Activated CD4-positive, alpha-beta memory T cell treated with anti-CD3 and anti-CD28 coated beads, Interleukin-2, amount 10 ng/mL, durations not matched to agents 7 days and 5 days (primary cell): ENCODE measurements around the gene PDE4B. TPM values are rescaled to one million over a fixed set of nuclear protein-coding genes. Genes with fewer than 3 reads are reported as not detected.
A peak's percentile ranks its signal among the peaks of the same experiment; 100 is the strongest.

Experiments used
- CTCF ChIA-PET: fragments of 350-600 bp; sonication (Branson Sonifier 250); formaldehyde crosslinking; loops from one replicate; lab custom pipeline; 2021; ENCODE audit warnings: antibody characterized with exemption, inconsistent platforms; lab: Charles Lee
- POLR2A ChIA-PET: fragments of 350-600 bp; sonication (Branson Sonifier 250); formaldehyde crosslinking; loops from one replicate; lab custom pipeline; 2021; ENCODE audit warnings: antibody characterized with exemption; lab: Charles Lee
- DNase-seq: peaks from one replicate; pipeline ENCODE4 v3.0.0-alpha.2; 2020
- H3K27ac Mint-ChIP-seq: one replicate; pipeline ENCODE4 v1.8.0; 2021; ENCODE audit warnings: mild to moderate bottlenecking, mixed read lengths
- H3K27me3 Mint-ChIP-seq: one replicate; pipeline ENCODE4 v1.8.0; 2021; ENCODE audit warnings: mixed read lengths
- H3K36me3 Mint-ChIP-seq: one replicate; pipeline ENCODE4 v1.8.0; 2021; ENCODE audit warnings: low read depth, mixed read lengths
- H3K4me1 Mint-ChIP-seq: one replicate; pipeline ENCODE4 v1.8.0; 2021; ENCODE audit warnings: mixed read lengths
- H3K4me3 Mint-ChIP-seq: one replicate; pipeline ENCODE4 v1.8.0; 2021; ENCODE audit warnings: mild to moderate bottlenecking, mixed read lengths
- H3K9me3 Mint-ChIP-seq: one replicate; pipeline ENCODE4 v1.8.0; 2021; ENCODE audit warnings: mixed read lengths
- total RNA-seq, 2 experiments: library from RNA; stranded (reverse); gene quantifications; one replicate each; pipeline ENCODE4 v1.2.3, GENCODE V29; 2021

PDE4B gene
- total RNA-seq, 2 experiments from 2014 or later, result 46.8 to 48.0 TPM

DNA sequence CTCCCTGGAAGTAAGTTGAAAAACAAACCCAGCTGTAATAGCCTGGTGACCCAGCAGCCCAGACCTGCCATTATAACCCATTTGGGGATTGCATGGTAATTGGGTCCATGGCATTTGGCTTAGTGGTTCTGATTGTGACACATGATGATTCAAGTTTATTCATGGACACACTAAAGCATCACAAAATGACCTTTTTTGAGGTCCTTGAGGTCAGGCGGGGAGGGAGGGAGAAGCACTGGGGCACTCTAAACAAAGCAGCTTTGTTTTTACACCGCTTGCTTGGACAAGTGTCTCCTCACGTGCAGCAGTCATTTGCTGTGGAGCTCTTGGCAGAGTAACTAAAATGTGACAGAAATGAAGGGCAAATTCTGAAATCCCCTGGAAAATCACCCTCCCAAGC, 500.2 kb downstream of the PDE4B start:
- ChIA-PET POLR2A (interaction anchor here (2.0 to 2.7 kb wide), 2 partner anchors 10 to 39 kb away, joined by 7 to 12 read pairs; no protein-coding TSS in a partner anchor), CTCF (interaction anchor here (2.7 kb wide), 1 partner anchor 8 kb away, joined by 7 read pairs; no protein-coding TSS in a partner anchor)
- H3K27ac Mint-ChIP-seq, result no peak overlapping the region
- peaks cover 11% of the 10 kb centered on the region for H3K36me3 Mint-ChIP-seq
- H3K27me3 Mint-ChIP-seq, result peaks cover 2% of the 10 kb centered on the region
- H3K4me1 Mint-ChIP-seq, result peaks cover 53% of the 10 kb centered on the region
- H3K4me3 Mint-ChIP-seq, result no peak overlapping the region
- DNase-seq, result no peak
- no peaks in the 10 kb centered on the region for H3K9me3 Mint-ChIP-seq

DNA sequence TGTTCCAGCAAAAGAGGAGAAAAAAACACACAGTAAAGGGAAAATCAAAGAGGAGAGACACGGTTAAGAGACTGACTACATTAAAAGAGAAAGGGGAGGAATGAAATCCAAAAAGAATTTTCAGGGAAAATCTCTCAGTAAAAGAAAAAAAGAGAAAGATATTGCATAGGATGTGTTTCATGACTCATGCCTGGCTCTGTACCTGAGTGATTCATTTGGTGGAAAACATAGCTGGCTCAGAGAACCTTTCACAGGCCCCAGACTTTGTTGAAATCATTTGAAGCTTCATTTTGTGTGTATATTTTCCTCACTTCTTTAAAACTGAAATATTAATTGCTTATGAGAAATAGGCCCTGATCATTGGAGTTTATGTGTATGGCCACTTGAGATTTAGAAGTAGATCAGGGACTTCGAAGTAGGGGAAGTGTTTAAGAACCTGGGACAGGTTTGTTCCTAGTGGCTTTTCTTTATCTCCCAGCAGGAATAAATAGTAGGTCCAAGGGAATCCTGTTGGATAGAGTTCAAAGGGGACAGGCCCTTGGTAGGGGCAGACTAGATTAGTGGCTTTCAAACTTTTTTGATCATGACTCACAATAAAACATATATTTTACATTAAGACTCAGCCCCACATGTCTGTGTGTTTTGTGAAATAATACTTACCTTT, 502.1 kb downstream of the PDE4B start:
- peaks cover 9% of the 10 kb centered on the region for H3K36me3 Mint-ChIP-seq
- no peak overlapping the region for H3K4me3 Mint-ChIP-seq
- ChIA-PET POLR2A (interaction anchor here (0.9 to 2.7 kb wide), 5 partner anchors 9 to 39 kb away, joined by 3 to 12 read pairs (median 3); no protein-coding TSS in a partner anchor), CTCF (interaction anchor here (1.6 kb wide), 1 partner anchor 20 kb away, joined by 4 read pairs; no protein-coding TSS in a partner anchor)
- no peak overlapping the region for H3K27ac Mint-ChIP-seq
- H3K27me3 Mint-ChIP-seq, result peaks cover 2% of the 10 kb centered on the region
- H3K4me1 Mint-ChIP-seq, result peaks cover 45% of the 10 kb centered on the region
- DNase-seq, result no peak
- peaks cover 3% of the 10 kb centered on the region for H3K9me3 Mint-ChIP-seq

DNA sequence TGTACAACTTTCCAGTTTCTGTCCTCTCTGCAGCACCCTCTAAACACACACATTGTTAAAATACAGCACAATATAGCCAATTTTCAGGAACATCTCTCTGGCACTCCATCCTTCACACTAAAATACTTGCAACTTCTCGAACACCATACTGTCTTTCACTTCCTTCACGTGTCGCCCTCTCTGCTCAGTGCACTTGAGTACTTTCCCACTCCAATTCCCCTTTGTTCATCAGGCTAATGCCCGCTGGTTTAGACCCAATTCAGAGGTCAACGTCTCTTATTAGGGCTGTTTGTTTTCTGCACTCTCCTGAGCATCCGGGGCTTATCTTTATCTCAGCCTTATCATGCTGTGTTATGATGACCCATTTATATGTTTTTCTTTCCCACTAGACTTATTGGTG, 503.1 kb downstream of the PDE4B start:
- H3K36me3 Mint-ChIP-seq, result peaks cover 5% of the 10 kb centered on the region
- H3K4me1 Mint-ChIP-seq, result peaks cover 43% of the 10 kb centered on the region
- no peak overlapping the region for H3K27ac Mint-ChIP-seq
- CTCF ChIA-PET, result interaction anchor here (1.6 kb wide), 1 partner anchor 21 kb away, joined by 4 read pairs; no protein-coding TSS in a partner anchor
- no peak overlapping the region for H3K4me3 Mint-ChIP-seq
- no peak for DNase-seq
- peaks cover 3% of the 10 kb centered on the region for H3K9me3 Mint-ChIP-seq
- POLR2A ChIA-PET, result no interaction called here
- no peaks in the 10 kb centered on the region for H3K27me3 Mint-ChIP-seq

DNA sequence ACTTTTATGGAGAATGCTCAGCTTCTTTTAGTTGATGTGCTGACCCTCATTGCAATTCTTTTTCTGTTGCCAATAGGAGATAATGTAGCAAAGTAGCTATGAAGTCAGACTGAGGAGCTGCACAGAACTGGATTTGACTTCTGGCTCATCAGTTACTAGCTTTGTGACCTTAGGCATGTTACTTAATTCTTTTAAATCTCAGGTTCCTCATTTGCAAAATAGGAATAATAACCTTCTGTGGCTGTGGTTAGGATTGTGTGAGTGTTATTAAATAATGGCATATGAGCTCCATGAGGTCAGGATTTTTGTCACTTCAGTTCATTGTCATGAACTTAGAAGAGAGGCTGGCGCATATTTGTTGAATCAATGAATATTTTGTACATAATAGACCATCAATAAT, 503.7 kb downstream of the PDE4B start:
- H3K4me3 Mint-ChIP-seq, result no peak overlapping the region
- H3K27ac Mint-ChIP-seq, result no peak overlapping the region
- H3K27me3 Mint-ChIP-seq, result no peaks in the 10 kb centered on the region
- peaks cover 5% of the 10 kb centered on the region for H3K36me3 Mint-ChIP-seq
- peaks cover 43% of the 10 kb centered on the region for H3K4me1 Mint-ChIP-seq
- DNase-seq, result no peak
- H3K9me3 Mint-ChIP-seq, result peaks cover 3% of the 10 kb centered on the region
- CTCF ChIA-PET, result no interaction called here
- POLR2A ChIA-PET, result no interaction called here

DNA sequence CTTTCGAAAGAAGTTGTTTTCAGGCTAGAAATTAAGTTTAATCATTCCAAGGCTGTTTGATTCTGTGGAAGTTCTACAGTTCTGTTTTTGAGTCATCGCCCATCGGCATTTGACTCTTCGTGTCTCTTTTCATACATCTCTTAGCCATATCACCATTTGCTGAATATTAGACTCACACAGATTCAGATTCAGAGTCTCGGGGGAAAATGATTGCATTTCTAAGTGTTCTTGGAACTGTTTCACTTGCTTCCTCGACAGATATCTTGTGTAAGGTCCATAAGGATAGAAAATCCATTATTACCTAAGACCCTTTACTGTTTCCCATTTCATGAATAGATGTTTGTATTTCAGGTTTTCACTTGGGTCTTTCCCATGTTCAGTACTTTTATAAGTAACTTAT, 504.3 kb downstream of the PDE4B start:
- peaks cover 3% of the 10 kb centered on the region for H3K9me3 Mint-ChIP-seq
- peaks cover 43% of the 10 kb centered on the region for H3K4me1 Mint-ChIP-seq
- no peak overlapping the region for H3K27ac Mint-ChIP-seq
- ChIA-PET POLR2A (no interaction called here), CTCF (no interaction called here)
- no peak for DNase-seq
- no peaks in the 10 kb centered on the region for H3K27me3 Mint-ChIP-seq
- no peak overlapping the region for H3K4me3 Mint-ChIP-seq
- H3K36me3 Mint-ChIP-seq, result peaks cover 5% of the 10 kb centered on the region

DNA sequence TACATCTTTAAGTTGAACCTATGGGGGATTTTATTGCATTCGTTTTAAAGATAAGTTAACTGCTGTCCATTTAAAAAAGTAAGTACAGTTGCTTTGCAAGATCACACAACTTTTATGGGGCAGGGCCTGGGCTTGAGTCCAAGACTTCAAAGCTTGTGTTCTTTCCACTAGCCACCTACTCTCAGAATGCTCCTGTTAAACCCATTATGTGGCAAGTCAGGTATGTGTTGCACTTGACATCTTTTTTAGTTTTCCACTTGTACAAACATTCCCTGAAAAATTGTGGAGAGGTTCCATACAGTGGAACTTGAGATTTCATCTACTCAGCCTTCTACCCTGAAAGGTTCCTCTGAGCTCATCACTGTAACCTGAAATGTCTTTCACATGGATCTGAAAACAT, 505.8 kb downstream of the PDE4B start:
- no peak overlapping the region for H3K4me3 Mint-ChIP-seq
- no peaks in the 10 kb centered on the region for H3K27me3 Mint-ChIP-seq
- ChIA-PET POLR2A (interaction anchor here (1.0 to 5.9 kb wide), 2 partner anchors 24 to 35 kb away, joined by 3 to 67 read pairs; no protein-coding TSS in a partner anchor), CTCF (interaction anchor here (1.4 to 1.6 kb wide), 2 partner anchors 12 to 16 kb away, joined by 3 to 4 read pairs; no protein-coding TSS in a partner anchor)
- H3K4me1 Mint-ChIP-seq, result peaks cover 55% of the 10 kb centered on the region
- H3K36me3 Mint-ChIP-seq, result peaks cover 5% of the 10 kb centered on the region
- DNase-seq, result no peak
- no peak overlapping the region for H3K27ac Mint-ChIP-seq
- H3K9me3 Mint-ChIP-seq, result peaks cover 3% of the 10 kb centered on the region

DNA sequence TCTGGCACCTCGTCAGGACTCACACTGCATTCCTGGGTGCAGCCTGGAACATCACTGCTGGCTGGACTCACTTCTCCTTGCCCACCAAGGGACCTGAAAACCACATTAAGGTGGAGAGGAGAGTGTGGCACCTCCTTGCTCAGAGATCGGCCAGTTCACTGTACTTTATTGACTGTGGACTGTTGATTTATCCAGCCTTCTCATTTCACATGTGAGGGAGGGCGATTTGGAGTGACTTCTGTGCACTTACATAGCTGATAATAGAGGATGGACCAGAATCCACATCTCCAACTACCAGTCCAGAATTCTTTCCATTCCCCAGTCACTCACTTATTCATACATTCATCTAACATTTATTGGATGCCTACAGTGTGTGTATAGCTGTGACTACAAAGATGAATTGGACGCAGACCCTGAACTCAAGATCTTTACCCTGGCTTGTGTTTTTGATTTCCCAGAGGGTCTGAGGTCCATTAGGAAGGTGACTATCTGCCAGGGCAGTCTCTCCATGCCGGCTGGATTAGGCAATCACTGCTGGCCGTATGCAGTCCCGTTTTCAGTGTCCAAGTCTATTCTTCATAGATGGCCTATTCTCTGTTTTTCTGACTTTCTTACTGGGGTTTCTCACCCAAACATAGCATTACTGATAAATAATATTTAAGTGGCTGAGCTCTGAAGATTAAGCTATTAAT, 507.7 kb downstream of the PDE4B start:
- peaks cover 3% of the 10 kb centered on the region for H3K9me3 Mint-ChIP-seq
- H3K36me3 Mint-ChIP-seq, result peaks cover 5% of the 10 kb centered on the region
- H3K4me1 Mint-ChIP-seq, result peaks cover 52% of the 10 kb centered on the region
- H3K4me3 Mint-ChIP-seq, result peak overlapping the region; percentile 76
- H3K27me3 Mint-ChIP-seq, result no peaks in the 10 kb centered on the region
- no peak for DNase-seq
- CTCF ChIA-PET, result interaction anchor here (0.7 to 2.2 kb wide), 11 partner anchors 9 to 146 kb away, joined by 3 to 10 read pairs (median 3); no protein-coding TSS in a partner anchor
- peak overlapping the region; percentile 85 for H3K27ac Mint-ChIP-seq
- POLR2A ChIA-PET, result interaction anchor here (0.9 to 5.9 kb wide), 9 partner anchors 9 to 99 kb away, joined by 3 to 67 read pairs (median 6); no protein-coding TSS in a partner anchor

DNA sequence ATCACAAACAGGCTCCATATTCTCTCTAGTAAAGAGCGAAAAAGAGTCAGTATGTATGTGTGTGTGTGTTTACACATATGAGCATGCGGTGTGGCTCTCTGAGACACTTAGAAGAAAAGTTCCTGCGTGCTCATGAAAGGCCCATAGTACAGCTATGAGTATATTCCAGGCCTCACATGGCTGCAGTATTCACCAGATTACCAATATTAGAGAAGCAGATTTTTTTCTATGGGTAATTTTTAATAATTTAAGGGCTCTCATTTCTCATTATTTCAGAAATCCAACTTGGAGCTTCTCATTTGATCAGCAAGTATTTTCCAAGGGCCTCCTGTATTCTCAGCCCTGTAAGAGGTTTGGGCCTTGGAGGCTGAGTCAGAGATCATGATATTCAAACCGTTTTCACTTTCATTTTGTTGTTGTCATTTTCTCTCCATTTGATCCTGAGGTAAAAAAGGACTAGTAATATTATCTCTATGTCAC, 508.3 kb downstream of the PDE4B start:
- peak; percentile 53 for DNase-seq
- POLR2A ChIA-PET, result interaction anchor here (0.9 to 5.9 kb wide), 10 partner anchors 10 to 145 kb away, joined by 3 to 67 read pairs (median 6); no protein-coding TSS in a partner anchor
- no peaks in the 10 kb centered on the region for H3K27me3 Mint-ChIP-seq
- peaks cover 3% of the 10 kb centered on the region for H3K9me3 Mint-ChIP-seq
- peak overlapping the region; percentile 85 for H3K27ac Mint-ChIP-seq
- CTCF ChIA-PET, result interaction anchor here (0.7 to 2.2 kb wide), 10 partner anchors 9 to 144 kb away, joined by 3 to 10 read pairs (median 4); no protein-coding TSS in a partner anchor
- peak overlapping the region; percentile 76 for H3K4me3 Mint-ChIP-seq
- peaks cover 49% of the 10 kb centered on the region for H3K4me1 Mint-ChIP-seq
- H3K36me3 Mint-ChIP-seq, result peaks cover 5% of the 10 kb centered on the region

DNA sequence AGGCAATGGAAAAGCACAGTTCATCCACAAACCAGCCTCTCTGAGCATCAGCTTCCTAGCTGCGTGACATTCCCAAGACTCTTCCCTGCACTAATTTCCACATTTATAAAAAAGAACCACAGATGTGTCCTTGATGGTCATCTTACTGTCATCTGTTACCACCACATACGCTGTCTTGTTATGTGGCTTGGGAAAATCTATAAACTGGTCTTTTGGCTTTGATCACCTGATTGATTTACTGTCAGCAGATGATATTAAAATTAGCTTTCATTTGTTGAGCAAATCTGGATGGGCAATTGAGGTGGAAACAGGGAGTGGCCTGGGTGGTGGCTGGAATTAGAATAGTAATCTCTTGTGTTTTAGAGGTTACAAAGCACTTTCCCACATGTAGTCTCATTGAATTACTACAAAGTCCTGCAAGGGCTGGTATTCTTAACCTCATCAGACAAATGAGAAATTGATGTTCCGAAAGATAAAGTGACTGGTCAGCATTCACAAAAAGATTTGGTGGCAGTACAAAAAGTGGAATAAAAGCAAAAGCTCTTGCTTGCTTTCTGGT, 509.6 kb downstream of the PDE4B start:
- Mint-ChIP-seq H3K9me3 (peaks cover 3% of the 10 kb centered on the region), H3K36me3 (peaks cover 2% of the 10 kb centered on the region), H3K27me3 (no peaks in the 10 kb centered on the region), H3K4me1 (peaks cover 41% of the 10 kb centered on the region), H3K4me3 (no peak overlapping the region), H3K27ac (peak overlapping the region; percentile 49)
- POLR2A ChIA-PET, result interaction anchor here (0.9 to 5.9 kb wide), 6 partner anchors 11 to 144 kb away, joined by 3 to 67 read pairs (median 12); no protein-coding TSS in a partner anchor
- CTCF ChIA-PET, result interaction anchor here (1.4 to 2.2 kb wide), 4 partner anchors 11 to 144 kb away, joined by 3 to 7 read pairs (median 6); no protein-coding TSS in a partner anchor
- no peak for DNase-seq

DNA sequence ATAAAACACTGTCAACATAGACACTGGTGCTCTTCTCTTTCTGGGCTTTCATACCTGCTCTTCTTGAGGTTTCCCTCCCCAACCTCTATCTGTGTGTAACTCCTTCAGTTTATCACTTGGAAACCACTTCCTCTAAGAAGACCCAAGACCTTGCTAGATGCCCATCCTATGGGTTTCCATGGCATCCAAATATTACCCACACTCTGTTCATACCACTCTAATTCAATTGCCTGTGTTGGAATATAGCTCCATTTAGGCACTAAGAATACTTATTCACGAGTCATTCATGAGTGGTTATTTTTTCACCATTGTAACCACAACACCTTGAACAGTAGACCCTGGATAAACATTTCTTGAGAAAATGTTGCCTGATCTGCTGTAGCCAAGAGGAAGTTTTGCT, 510.1 kb downstream of the PDE4B start:
- Mint-ChIP-seq H3K27ac (peak overlapping the region; percentile 49), H3K27me3 (no peaks in the 10 kb centered on the region), H3K36me3 (peaks cover 2% of the 10 kb centered on the region), H3K9me3 (peaks cover 3% of the 10 kb centered on the region), H3K4me3 (no peak overlapping the region), H3K4me1 (peaks cover 39% of the 10 kb centered on the region)
- ChIA-PET POLR2A (interaction anchor here (2.4 to 5.9 kb wide), 4 partner anchors 12 to 48 kb away, joined by 7 to 67 read pairs (median 23); no protein-coding TSS in a partner anchor), CTCF (interaction anchor here (0.9 to 1.7 kb wide), 6 partner anchors 16 to 143 kb away, joined by 3 to 7 read pairs (median 4); no protein-coding TSS in a partner anchor)
- no peak for DNase-seq

DNA sequence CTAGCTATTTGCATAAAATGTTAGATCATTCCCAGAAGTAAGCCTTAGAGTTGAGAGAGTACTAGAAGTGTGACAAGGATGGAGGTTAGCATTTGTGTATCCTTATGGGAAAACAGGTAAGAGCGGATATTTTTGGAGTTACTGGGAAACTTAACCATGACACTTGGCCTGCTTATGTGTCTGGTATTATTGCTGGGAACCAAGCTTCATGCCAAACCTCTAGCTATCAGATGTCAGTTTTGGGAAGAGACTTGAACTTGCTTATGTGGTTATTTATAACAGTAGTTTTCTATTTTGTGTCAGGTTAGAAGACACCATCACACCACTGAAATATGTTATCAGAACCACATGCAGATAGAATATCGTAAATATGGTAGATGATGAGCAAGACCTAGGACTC, 511.0 kb downstream of the PDE4B start:
- ChIA-PET CTCF (interaction anchor here (0.9 to 1.7 kb wide), 6 partner anchors 15 to 142 kb away, joined by 3 to 7 read pairs (median 4); no protein-coding TSS in a partner anchor), POLR2A (interaction anchor here (1.3 to 5.9 kb wide), 4 partner anchors 13 to 30 kb away, joined by 4 to 67 read pairs (median 23); no protein-coding TSS in a partner anchor)
- H3K27me3 Mint-ChIP-seq, result no peaks in the 10 kb centered on the region

DNA sequence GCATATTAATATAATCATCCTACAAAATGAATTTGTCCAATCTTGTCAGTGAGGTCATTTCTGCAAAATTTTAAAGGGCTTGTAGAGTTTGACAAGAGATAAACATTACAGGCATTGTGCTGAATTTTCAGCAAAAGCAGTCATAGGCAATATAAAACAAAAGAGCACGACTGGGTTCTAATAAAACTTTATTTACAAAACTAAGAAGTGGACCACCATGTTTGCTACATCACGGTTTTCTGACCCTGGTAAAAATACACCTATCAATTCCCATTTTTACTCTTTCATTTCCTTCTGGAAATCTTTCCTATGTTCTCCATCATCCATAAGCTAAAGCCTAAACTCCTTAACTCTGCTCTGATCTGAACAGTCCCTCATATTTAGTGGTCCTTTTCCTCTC, 511.4 kb downstream of the PDE4B start:
- H3K4me3 Mint-ChIP-seq, result no peak overlapping the region
- peaks cover under 1% of the 10 kb centered on the region for H3K9me3 Mint-ChIP-seq
- DNase-seq, result no peak
- H3K27me3 Mint-ChIP-seq, result no peaks in the 10 kb centered on the region
- CTCF ChIA-PET, result interaction anchor here (0.7 to 1.3 kb wide), 2 partner anchors 17 to 29 kb away, joined by 3 to 4 read pairs; no protein-coding TSS in a partner anchor
- peaks cover 36% of the 10 kb centered on the region for H3K4me1 Mint-ChIP-seq
- POLR2A ChIA-PET, result interaction anchor here (1.3 kb wide), 1 partner anchor 17 kb away, joined by 4 read pairs; no protein-coding TSS in a partner anchor
- no peak overlapping the region for H3K27ac Mint-ChIP-seq
- no peaks in the 10 kb centered on the region for H3K36me3 Mint-ChIP-seq

More for the DNA sequence above, 511.0 kb downstream of the PDE4B start:
- H3K4me1 Mint-ChIP-seq, result peaks cover 38% of the 10 kb centered on the region
- no peak overlapping the region for H3K27ac Mint-ChIP-seq
- H3K36me3 Mint-ChIP-seq, result no peaks in the 10 kb centered on the region
- H3K9me3 Mint-ChIP-seq, result peaks cover 3% of the 10 kb centered on the region
- H3K4me3 Mint-ChIP-seq, result no peak overlapping the region
- DNase-seq, result no peak
